ENCODE data around the gene RABL2B. TPM values are rescaled to one million over a fixed set of nuclear protein-coding genes. Genes with fewer than 3 reads are reported as not detected.
"Not testable (repeated sequence)": the region's sequence is repeated elsewhere in the genome, so short reads cannot be mapped to it uniquely, and the experiment has no call there.

Gene RABL2B
- total RNA-seq, 4 donors from 2014 or later, result 7.8 to 18.2 (median 13.2) TPM

GRCh38 chr22:50747521-50747920 lies 35.9 kb downstream of the RABL2B start:
- H3K27ac ChIP-seq; in situ Hi-C loops (cut with MboI; ENCODE audit: low pct_ligation_motif_present in 1 of 4, low pct_unique_long_range_greater_than_20kb in 1 of 4, low sequenced_read_pairs in 3 of 4); H3K4me3 ChIP-seq; H3K4me1 ChIP-seq; H3K36me3 ChIP-seq; H3K9me3 ChIP-seq; DNase-seq; H3K27me3 ChIP-seq; intact Hi-C loops (cut with DNase I; ENCODE audit: low total_unique reads): not testable (repeated sequence)
- WGBS, 2 donors (ENCODE audit: low coverage in 1 of 2), result 86 to 96% methylated on average over 1 of the region's 1 CpG

DNA sequence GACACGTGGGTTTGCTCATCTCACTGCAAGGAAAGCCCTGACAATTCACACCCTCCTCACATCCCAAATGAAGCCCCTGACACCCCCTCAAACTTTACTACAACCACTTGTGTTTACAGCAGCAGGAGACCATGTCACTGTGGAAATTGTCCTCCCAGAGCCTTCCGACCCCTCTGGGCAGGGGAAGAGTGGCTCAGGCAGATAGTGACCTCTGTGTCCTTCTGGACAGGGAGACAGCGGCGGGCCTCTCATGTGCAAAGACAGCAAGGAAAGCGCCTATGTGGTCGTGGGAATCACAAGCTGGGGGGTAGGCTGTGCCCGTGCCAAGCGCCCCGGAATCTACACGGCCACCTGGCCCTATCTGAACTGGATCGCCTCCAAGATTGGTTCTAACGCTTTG lies 39.0 kb downstream of the RABL2B start:
- in situ Hi-C loops (cut with MboI; ENCODE audit: low pct_ligation_motif_present in 1 of 4, low pct_unique_long_range_greater_than_20kb in 1 of 4, low sequenced_read_pairs in 3 of 4); H3K36me3 ChIP-seq; H3K9me3 ChIP-seq; H3K4me3 ChIP-seq; H3K27me3 ChIP-seq; H3K27ac ChIP-seq; H3K4me1 ChIP-seq; intact Hi-C loops (cut with DNase I; ENCODE audit: low total_unique reads); DNase-seq: not testable (repeated sequence)
- WGBS, 2 donors (ENCODE audit: low coverage in 1 of 2), result 71% methylated on average over 6 of the region's 12 CpGs; no CpG with 5 or more reads in 1 of the 2 donors

DNA sequence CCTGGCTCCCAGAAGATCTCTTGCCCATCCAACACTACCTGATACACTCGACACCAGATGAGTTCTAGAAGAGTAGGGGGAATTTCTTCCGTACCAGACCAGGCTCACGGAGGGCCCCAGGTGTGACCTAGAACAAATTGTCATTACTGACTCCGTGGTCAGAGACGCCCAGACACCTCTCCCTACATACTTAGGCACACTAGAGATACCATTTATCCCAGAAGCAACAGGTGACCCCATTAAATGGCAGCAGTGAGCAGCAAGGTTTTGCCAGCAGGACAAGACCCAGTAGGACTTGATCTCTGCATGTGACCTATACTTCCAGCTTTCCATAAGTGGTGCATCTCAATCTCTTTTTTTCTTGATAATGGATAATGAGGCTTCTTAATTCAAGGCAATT lies 42.7 kb downstream of the RABL2B start:
- in situ Hi-C loops (cut with MboI; ENCODE audit: low pct_ligation_motif_present in 1 of 4, low pct_unique_long_range_greater_than_20kb in 1 of 4, low sequenced_read_pairs in 3 of 4); H3K36me3 ChIP-seq; intact Hi-C loops (cut with DNase I; ENCODE audit: low total_unique reads); H3K27me3 ChIP-seq; H3K4me1 ChIP-seq; H3K27ac ChIP-seq; H3K4me3 ChIP-seq; DNase-seq; H3K9me3 ChIP-seq: not testable (repeated sequence)
- WGBS, 2 donors (ENCODE audit: low coverage in 1 of 2), result 96% methylated on average over 5 of the region's 5 CpGs; no CpG with 5 or more reads in 1 of the 2 donors

DNA sequence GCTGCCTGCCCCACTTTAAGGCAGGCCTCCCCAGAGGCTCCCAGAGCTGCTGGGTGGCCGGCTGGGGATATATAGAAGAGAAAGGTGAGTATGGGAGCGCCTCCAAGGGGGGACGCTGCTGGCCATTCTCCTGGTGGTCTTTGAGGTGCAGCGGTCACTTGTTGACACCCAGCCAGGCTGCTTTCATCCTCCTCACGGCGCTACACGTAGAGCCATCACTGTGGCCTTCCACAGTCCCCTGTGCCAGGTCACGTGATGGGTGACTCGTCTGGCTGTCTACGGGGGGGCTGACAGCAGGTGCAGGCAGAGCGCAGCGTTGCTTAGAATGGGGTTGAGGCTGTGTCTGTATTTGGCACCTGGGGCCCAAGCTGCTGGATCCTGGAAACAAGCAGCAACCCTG lies 43.5 kb downstream of the RABL2B start:
- Histone ChIP-seq H3K4me1 (no peaks in the 10 kb centered on the region), H3K27ac (no peak overlapping the region), H3K9me3 (no peaks in the 10 kb centered on the region), H3K27me3 (no peaks in the 10 kb centered on the region), H3K4me3 (no peak overlapping the region), H3K36me3 (no peaks in the 10 kb centered on the region)
- WGBS, 2 donors (ENCODE audit: low coverage in 1 of 2), result 61% methylated on average over 6 of the region's 12 CpGs; no CpG with 5 or more reads in 1 of the 2 donors
- intact Hi-C loops (cut with DNase I; ENCODE audit: low total_unique reads) (no loop called here), in situ Hi-C loops (cut with MboI; ENCODE audit: low pct_ligation_motif_present in 1 of 4, low pct_unique_long_range_greater_than_20kb in 1 of 4, low sequenced_read_pairs in 3 of 4) (no loop called here)
- no peak for DNase-seq
- TF ChIP-seq EP300 (IDR thresholded peaks at IDR 0.05; ENCODE audit: low read depth), result no peak
- TF ChIP-seq POLR2AphosphoS5 (IDR thresholded peaks at IDR 0.05), result no peak
- no peak for TF ChIP-seq POLR2A (IDR thresholded peaks at IDR 0.05)
- no peak for TF ChIP-seq CTCF (IDR thresholded peaks at IDR 0.05)

DNA sequence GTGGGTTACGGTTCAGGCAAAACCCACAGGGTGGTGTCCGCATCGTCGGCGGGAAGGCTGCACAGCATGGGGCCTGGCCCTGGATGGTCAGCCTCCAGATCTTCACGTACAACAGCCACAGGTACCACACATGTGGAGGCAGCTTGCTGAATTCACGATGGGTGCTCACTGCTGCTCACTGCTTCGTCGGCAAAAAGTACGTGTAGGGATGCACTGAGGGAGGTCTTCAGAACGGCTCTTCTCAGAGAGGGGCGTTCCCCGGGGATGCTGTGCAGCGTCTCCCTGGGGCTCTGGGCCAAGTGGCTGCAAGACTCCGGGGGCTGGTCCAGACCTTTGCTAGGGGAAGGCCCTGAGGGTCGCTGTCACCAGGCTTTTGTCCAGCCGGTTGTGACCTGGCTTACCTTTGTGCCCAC lies 44.2 kb downstream of the RABL2B start:
- no peaks in the 10 kb centered on the region for H3K9me3 ChIP-seq
- intact Hi-C loops (cut with DNase I; ENCODE audit: low total_unique reads) (no loop called here), in situ Hi-C loops (cut with MboI; ENCODE audit: low pct_ligation_motif_present in 1 of 4, low pct_unique_long_range_greater_than_20kb in 1 of 4, low sequenced_read_pairs in 3 of 4) (no loop called here)
- no peak for DNase-seq
- no peak overlapping the region for H3K4me3 ChIP-seq
- no peaks in the 10 kb centered on the region for H3K27me3 ChIP-seq
- TF ChIP-seq CTCF (IDR thresholded peaks at IDR 0.05) (no peak), POLR2AphosphoS5 (IDR thresholded peaks at IDR 0.05) (no peak), EP300 (IDR thresholded peaks at IDR 0.05; ENCODE audit: low read depth) (no peak), POLR2A (IDR thresholded peaks at IDR 0.05) (no peak)
- H3K27ac ChIP-seq, result no peak overlapping the region
- no peaks in the 10 kb centered on the region for H3K36me3 ChIP-seq
- no peaks in the 10 kb centered on the region for H3K4me1 ChIP-seq
- 82 to 100% methylated on average over 1 to 17 of the region's 17 CpGs for WGBS, 2 donors (ENCODE audit: low coverage in 1 of 2)

GRCh38 chr22:50738649-50739227 lies 44.7 kb downstream of the RABL2B start:
- TF ChIP-seq CTCF (IDR thresholded peaks at IDR 0.05) (no peak), POLR2A (IDR thresholded peaks at IDR 0.05) (no peak), POLR2AphosphoS5 (IDR thresholded peaks at IDR 0.05) (no peak), EP300 (IDR thresholded peaks at IDR 0.05; ENCODE audit: low read depth) (no peak)
- Histone ChIP-seq H3K36me3 (no peaks in the 10 kb centered on the region), H3K27ac (no peak overlapping the region), H3K27me3 (no peaks in the 10 kb centered on the region), H3K4me3 (no peak overlapping the region), H3K9me3 (no peaks in the 10 kb centered on the region), H3K4me1 (no peaks in the 10 kb centered on the region)
- no peak for DNase-seq
- 60 to 80% methylated on average over 6 to 10 of the region's 10 CpGs for WGBS, 2 donors (ENCODE audit: low coverage in 1 of 2)
- in situ Hi-C loops (cut with MboI; ENCODE audit: low pct_ligation_motif_present in 1 of 4, low pct_unique_long_range_greater_than_20kb in 1 of 4, low sequenced_read_pairs in 3 of 4) (no loop called here), intact Hi-C loops (cut with DNase I; ENCODE audit: low total_unique reads) (no loop called here)

All from transverse colon (tissue), 4 donors.